BJ (cell line): ENCODE data around the gene DESI1. TPM values are rescaled to one million over a fixed set of nuclear protein-coding genes. Genes with fewer than 3 reads are reported as not detected.
"Not testable (repeated sequence)": the region's sequence is repeated elsewhere in the genome, so short reads cannot be mapped to it uniquely, and the experiment has no call there.

ENCODE experiments used
- CTCF ChIA-PET: fragments of 350-600 bp; formaldehyde crosslinking; extraction: SDS; loops from one replicate; lab custom pipeline; 2021; ENCODE audit warnings: antibody characterized with exemption, inconsistent platforms; lab: Yijun Ruan, JAX
- POLR2A ChIA-PET: fragments of 300-600 bp; sonication (Branson Sonifier 250); formaldehyde crosslinking; extraction: SDS; loops from one replicate; lab custom pipeline; 2021; ENCODE audit warnings: antibody characterized with exemption; lab: Charles Lee
- DNase-seq: peaks from one replicate; pipeline ENCODE4 v3.0.0-alpha.2; 2011; ENCODE audit warnings: low read depth
- H3K27me3 ChIP-seq: 2 replicates; pipeline ENCODE4 v1.6.0; 2011; ENCODE audit warnings: low read length; ENCODE audit not compliant: control insufficient read depth, insufficient read depth
- H3K36me3 ChIP-seq: 2 replicates; pipeline ENCODE4 v1.5.1; 2011; ENCODE audit warnings: low read length; ENCODE audit not compliant: control insufficient read depth, insufficient read depth
- H3K4me3 ChIP-seq: 2 replicates; pipeline ENCODE4 v1.5.1; 2011; ENCODE audit warnings: low read depth, mild to moderate bottlenecking, control low read depth, low read length
- CTCF ChIP-seq: IDR thresholded peaks from 2 replicates; pipeline ENCODE4 v1.5.1; 2011; ENCODE audit warnings: low read depth, mild to moderate bottlenecking, control low read depth, inconsistent platforms, low read length, moderate library complexity; ENCODE audit not compliant: insufficient read depth
- polyA plus RNA-seq: library from polyadenylated mRNA; depleted of rRNA; stranded (reverse); fragments of >200 nt; gene quantifications from 2 replicates; pipeline ENCODE4 v1.2.3, GENCODE V29; 2011

DESI1 gene
- polyA plus RNA-seq, 1 experiment = 35.7 TPM

- TF ChIP-seq CTCF = no peak
- peaks cover 34% of the 10 kb centered on the region for H3K36me3 ChIP-seq
- DNase-seq = no peak
- H3K4me3 ChIP-seq = no peak overlapping the region
- ChIA-PET POLR2A (no interaction called here), CTCF (interaction anchor here (2.3 kb wide), 1 partner anchor 22 kb away, joined by 16 read pairs; no protein-coding TSS in a partner anchor)
- no peaks in the 10 kb centered on the region for H3K27me3 ChIP-seq
Observed at GRCh38 chr22:41575533-41575932, 45.3 kb downstream of the DESI1 start.

GRCh38 chr22:41574847-41575381 lies 45.9 kb downstream of the DESI1 start:
- Histone ChIP-seq H3K27me3 (no peaks in the 10 kb centered on the region), H3K36me3 (peaks cover 31% of the 10 kb centered on the region), H3K4me3 (no peak overlapping the region)
- DNase-seq = no peak
- ChIA-PET POLR2A (no interaction called here), CTCF (no interaction called here)
- TF ChIP-seq CTCF = no peak

GRCh38 chr22:41573677-41574076 lies 47.2 kb downstream of the DESI1 start:
- Histone ChIP-seq H3K4me3 (no peak overlapping the region), H3K36me3 (peaks cover 22% of the 10 kb centered on the region), H3K27me3 (no peaks in the 10 kb centered on the region)
- TF ChIP-seq CTCF = no peak
- DNase-seq = no peak
- ChIA-PET CTCF (interaction anchor here (0.6 to 1.3 kb wide), 4 partner anchors 9 to 30 kb away, joined by 3 to 6 read pairs (median 4); partner anchors contain the start of gene POLR3H), POLR2A (no interaction called here)

- CTCF ChIA-PET = interaction anchor here (0.7 kb wide), 1 partner anchor 10 kb away, joined by 3 read pairs; no protein-coding TSS in a partner anchor
- H3K27me3 ChIP-seq, H3K4me3 ChIP-seq, DNase-seq: not testable (repeated sequence)
- H3K36me3 ChIP-seq = peaks cover 15% of the 10 kb centered on the region
- POLR2A ChIA-PET = interaction anchor here (1.1 kb wide), 1 partner anchor 17 kb away, joined by 3 read pairs; the partner anchor contains the start of gene PMM1
Observed at GRCh38 chr22:41572305-41572704, 48.5 kb downstream of the DESI1 start.

- TF ChIP-seq CTCF = no peak
Observed at GRCh38 chr22:41571786-41572185, 49.1 kb downstream of the DESI1 start.

More at GRCh38 chr22:41571786-41572185, 49.1 kb downstream of the DESI1 start:
- Histone ChIP-seq H3K4me3 (no peak overlapping the region), H3K36me3 (peaks cover 15% of the 10 kb centered on the region), H3K27me3 (no peaks in the 10 kb centered on the region)
- ChIA-PET POLR2A (interaction anchor here (1.1 kb wide), 1 partner anchor 17 kb away, joined by 3 read pairs; the partner anchor contains the start of gene PMM1), CTCF (no interaction called here)
- no peak for DNase-seq
